ENCODE data around the gene PIGM. TPM values are rescaled to one million over a fixed set of nuclear protein-coding genes. Genes with fewer than 3 reads are reported as not detected.

The PIGM gene
- total and polyA plus RNA-seq, 8 donors, result 0.76 to 8.7 (median 4.0) TPM

DNA sequence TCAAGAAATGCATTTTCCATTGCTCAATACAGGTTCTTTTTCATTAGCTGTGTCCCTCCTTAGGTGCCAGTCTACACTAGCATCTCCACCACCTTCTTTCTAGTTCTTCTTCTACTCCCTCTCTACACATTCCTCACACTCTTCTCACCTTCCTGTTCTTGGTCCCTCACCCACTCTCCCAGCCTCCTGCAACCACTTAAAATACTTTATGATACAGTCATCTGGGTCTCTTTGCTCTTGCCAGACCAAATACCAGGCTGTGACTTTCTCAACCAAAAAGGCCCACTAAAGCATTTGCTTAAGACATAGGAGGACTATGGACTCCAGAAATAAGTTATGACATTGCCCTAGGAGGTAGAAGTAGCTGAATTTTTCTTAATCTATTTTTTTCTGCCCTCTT is 35.1 kb downstream of the PIGM start:
- intact Hi-C loops (cut with DNase I; ENCODE audit: low total_unique reads), result no loop called here
- Histone ChIP-seq H3K4me1 (peaks cover 0 to 3% (median 0%) of the 10 kb centered on the region in 4 donors), H3K9me3 (no peaks in the 10 kb centered on the region), H3K27me3 (no peaks in the 10 kb centered on the region), H3K27ac (no peak overlapping the region), H3K4me3 (no peak overlapping the region), H3K36me3 (no peaks in the 10 kb centered on the region)
- TF ChIP-seq, protein P1, sequence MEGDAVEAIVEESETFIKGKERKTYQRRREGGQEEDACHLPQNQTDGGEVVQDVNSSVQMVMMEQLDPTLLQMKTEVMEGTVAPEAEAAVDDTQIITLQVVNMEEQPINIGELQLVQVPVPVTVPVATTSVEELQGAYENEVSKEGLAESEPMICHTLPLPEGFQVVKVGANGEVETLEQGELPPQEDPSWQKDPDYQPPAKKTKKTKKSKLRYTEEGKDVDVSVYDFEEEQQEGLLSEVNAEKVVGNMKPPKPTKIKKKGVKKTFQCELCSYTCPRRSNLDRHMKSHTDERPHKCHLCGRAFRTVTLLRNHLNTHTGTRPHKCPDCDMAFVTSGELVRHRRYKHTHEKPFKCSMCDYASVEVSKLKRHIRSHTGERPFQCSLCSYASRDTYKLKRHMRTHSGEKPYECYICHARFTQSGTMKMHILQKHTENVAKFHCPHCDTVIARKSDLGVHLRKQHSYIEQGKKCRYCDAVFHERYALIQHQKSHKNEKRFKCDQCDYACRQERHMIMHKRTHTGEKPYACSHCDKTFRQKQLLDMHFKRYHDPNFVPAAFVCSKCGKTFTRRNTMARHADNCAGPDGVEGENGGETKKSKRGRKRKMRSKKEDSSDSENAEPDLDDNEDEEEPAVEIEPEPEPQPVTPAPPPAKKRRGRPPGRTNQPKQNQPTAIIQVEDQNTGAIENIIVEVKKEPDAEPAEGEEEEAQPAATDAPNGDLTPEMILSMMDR (IDR thresholded peaks at IDR 0.05), result no peak
- no peak for TF ChIP-seq POLR2A (IDR thresholded peaks at IDR 0.05)
- no peak for TF ChIP-seq EP300 (IDR thresholded peaks at IDR 0.05)
- no peak for TF ChIP-seq POLR2AphosphoS5 (IDR thresholded peaks at IDR 0.05)
- no peak for DNase-seq

DNA sequence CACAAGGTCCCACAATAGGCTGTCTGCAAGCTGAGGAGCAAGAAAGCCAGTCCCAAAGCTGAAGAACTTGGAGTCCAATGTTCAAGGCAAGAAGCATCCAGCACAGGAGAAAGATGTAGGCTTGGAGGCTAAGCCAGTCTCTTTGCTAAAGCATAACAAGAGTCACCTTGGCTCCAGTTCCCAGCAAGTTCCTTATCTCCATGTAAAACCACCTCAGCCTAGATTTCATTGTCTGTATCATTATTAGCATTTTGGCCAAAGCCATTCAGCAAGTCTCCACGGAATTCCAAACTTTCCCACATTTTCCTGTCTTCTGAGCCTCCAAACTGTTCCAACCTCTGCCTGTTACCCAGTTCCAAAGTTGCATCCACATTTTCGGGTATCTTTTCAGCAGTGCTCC is 36.9 kb downstream of the PIGM start:
- Histone ChIP-seq H3K4me1 (peaks cover 0 to 8% (median 0%) of the 10 kb centered on the region in 4 donors), H3K9me3 (no peaks in the 10 kb centered on the region), H3K4me3 (no peak overlapping the region), H3K36me3 (no peaks in the 10 kb centered on the region), H3K27me3 (no peaks in the 10 kb centered on the region), H3K27ac (no peak overlapping the region)
- intact Hi-C loops (cut with DNase I; ENCODE audit: low total_unique reads), result no loop called here
- DNase-seq, result no peak
- no peak for TF ChIP-seq POLR2A (IDR thresholded peaks at IDR 0.05)
- TF ChIP-seq, protein P1 (IDR thresholded peaks at IDR 0.05), result no peak
- TF ChIP-seq EP300 (IDR thresholded peaks at IDR 0.05), result no peak
- TF ChIP-seq POLR2AphosphoS5 (IDR thresholded peaks at IDR 0.05), result no peak
- 52 to 76% (median 63%) methylated on average over 2 of the region's 2 CpGs for WGBS, 5 donors

DNA sequence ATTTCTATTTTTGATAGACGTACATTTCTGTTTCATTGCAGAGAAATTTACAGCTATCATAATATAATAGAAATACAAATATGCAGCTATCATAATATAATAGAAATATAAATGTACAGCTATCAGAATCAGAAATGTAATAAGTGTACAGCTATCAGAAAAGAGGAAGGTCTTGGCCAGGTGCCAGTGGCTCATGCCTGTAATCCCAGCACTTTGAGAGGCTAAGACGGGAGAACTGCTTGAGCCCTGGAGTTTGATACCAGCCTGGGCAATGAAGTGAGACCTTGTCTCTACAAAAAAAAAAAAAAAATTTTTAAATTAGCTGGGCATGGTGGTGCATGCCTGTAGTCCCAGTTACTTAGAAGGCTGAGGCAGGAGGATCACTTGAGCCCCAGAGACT is 37.9 kb downstream of the PIGM start:
- Histone ChIP-seq H3K4me3 (no peak overlapping the region), H3K9me3 (no peaks in the 10 kb centered on the region), H3K36me3 (no peaks in the 10 kb centered on the region), H3K27me3 (no peaks in the 10 kb centered on the region), H3K27ac (no peak overlapping the region), H3K4me1 (peaks cover 0 to 8% (median 0%) of the 10 kb centered on the region in 4 donors)
- TF ChIP-seq EP300 (IDR thresholded peaks at IDR 0.05) (no peak), POLR2A (IDR thresholded peaks at IDR 0.05) (no peak), POLR2AphosphoS5 (IDR thresholded peaks at IDR 0.05) (no peak)
- TF ChIP-seq, protein P1 (IDR thresholded peaks at IDR 0.05), result no peak
- DNase-seq, result peak in 1 of 2 donors; percentile 38
- intact Hi-C loops (cut with DNase I; ENCODE audit: low total_unique reads), result no loop called here
- 33 to 83% (median 55%) methylated on average over 2 of the region's 2 CpGs for WGBS, 5 donors

DNA sequence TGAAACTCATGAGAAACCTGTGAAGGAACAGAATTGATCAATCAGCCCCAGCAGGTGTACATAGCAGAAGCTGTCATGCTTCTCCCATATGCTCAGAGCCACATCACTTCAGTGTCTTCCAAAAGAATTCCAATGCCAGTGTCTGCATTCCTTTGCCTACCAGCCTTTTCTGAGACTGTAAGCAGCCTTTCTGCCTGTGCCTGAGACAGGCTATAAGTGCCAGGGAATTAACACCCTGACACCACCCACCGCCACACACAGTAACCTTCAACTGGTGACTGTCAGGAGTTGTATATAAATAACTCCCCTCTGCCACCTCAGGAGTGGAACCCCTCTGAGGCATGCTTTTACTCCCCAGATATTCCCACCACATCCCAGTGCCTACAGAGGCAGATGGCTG is 39.6 kb downstream of the PIGM start:
- intact Hi-C loops (cut with DNase I; ENCODE audit: low total_unique reads), result no loop called here
- Histone ChIP-seq H3K27me3 (no peaks in the 10 kb centered on the region), H3K27ac (peak overlapping the region in 1 of 5 donors; percentile 60), H3K4me3 (no peak overlapping the region), H3K9me3 (no peaks in the 10 kb centered on the region), H3K36me3 (no peaks in the 10 kb centered on the region), H3K4me1 (peaks cover 0 to 8% (median 0%) of the 10 kb centered on the region in 4 donors)
- no peak for TF ChIP-seq POLR2AphosphoS5 (IDR thresholded peaks at IDR 0.05)
- TF ChIP-seq, protein P1 (IDR thresholded peaks at IDR 0.05), result no peak
- DNase-seq, result no peak
- WGBS, 5 donors, result 64 to 91% (median 80%) methylated on average over 1 of the region's 1 CpG
